WERI-Rb-1 (cell line): Measurements from ENCODE around the gene JPH3.

Source experiments
- DNase-seq: peaks from one replicate; pipeline ENCODE4 v3.0.0-alpha.2; 2020
- H3K27ac ChIP-seq: fragments of 250-450 bp; sonication (Bioruptor Pico); 2 replicates; pipeline ENCODE4 v1.5.1; 2020; ENCODE audit warnings: mild to moderate bottlenecking, moderate library complexity
- H3K27me3 ChIP-seq: fragments of 250-450 bp; sonication (Bioruptor Pico); 2 replicates; pipeline ENCODE4 v1.5.1; 2021; ENCODE audit warnings: mild to moderate bottlenecking, low read depth, moderate library complexity; ENCODE audit not compliant: insufficient read depth, severe bottlenecking
- H3K36me3 ChIP-seq: fragments of 250-450 bp; sonication (Bioruptor Pico); 2 replicates; pipeline ENCODE4 v1.5.1; 2020; ENCODE audit warnings: mild to moderate bottlenecking, moderate library complexity
- H3K4me3 ChIP-seq: 2 replicates; pipeline ENCODE4 v1.5.1; 2011; ENCODE audit warnings: low read depth, mild to moderate bottlenecking, control low read depth, low read length
- H3K9me3 ChIP-seq: fragments of 250-450 bp; sonication (Bioruptor Pico); 2 replicates; pipeline ENCODE4 v1.5.1; 2021; ENCODE audit warnings: mild to moderate bottlenecking, moderate library complexity; ENCODE audit not compliant: severe bottlenecking
- TF ChIP-seq, protein P1 (sequence below): IDR thresholded peaks from 2 replicates; pipeline ENCODE4 v1.5.1; 2011; ENCODE audit warnings: low read depth, mild to moderate bottlenecking, control low read depth, inconsistent platforms, low read length

JPH3 gene

DNA sequence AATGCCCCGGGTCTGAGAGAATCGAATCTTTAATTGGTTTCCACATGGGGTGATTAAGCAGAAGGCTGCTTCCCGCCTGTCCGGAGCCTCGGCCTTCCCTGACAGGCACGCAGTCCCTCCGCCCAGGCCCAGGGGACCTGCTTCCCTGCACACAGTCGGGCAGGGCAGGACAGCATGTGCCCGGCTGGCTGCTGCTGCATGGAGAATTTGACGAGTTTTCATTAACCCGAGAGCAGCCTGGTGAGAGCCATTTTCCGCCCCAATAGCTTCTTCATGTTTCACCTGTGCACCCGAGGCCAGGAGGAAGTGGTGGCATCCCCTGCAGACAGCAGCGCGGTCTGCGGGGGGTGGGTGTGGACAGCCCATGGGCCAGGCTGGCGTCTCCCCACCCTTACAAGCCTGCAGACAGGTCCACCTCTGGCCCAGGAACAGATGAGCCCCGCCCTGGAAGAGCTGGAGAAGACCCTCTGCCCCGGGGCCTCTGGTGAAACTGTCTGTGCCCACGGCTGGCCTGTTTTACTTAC lies 96.4 kb downstream of the JPH3 start:
- no peaks in the 10 kb centered on the region for H3K9me3 ChIP-seq
- TF ChIP-seq, protein P1, sequence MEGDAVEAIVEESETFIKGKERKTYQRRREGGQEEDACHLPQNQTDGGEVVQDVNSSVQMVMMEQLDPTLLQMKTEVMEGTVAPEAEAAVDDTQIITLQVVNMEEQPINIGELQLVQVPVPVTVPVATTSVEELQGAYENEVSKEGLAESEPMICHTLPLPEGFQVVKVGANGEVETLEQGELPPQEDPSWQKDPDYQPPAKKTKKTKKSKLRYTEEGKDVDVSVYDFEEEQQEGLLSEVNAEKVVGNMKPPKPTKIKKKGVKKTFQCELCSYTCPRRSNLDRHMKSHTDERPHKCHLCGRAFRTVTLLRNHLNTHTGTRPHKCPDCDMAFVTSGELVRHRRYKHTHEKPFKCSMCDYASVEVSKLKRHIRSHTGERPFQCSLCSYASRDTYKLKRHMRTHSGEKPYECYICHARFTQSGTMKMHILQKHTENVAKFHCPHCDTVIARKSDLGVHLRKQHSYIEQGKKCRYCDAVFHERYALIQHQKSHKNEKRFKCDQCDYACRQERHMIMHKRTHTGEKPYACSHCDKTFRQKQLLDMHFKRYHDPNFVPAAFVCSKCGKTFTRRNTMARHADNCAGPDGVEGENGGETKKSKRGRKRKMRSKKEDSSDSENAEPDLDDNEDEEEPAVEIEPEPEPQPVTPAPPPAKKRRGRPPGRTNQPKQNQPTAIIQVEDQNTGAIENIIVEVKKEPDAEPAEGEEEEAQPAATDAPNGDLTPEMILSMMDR, result no peak
- no peaks in the 10 kb centered on the region for H3K27me3 ChIP-seq
- DNase-seq, result no peak
- peaks cover 9% of the 10 kb centered on the region for H3K36me3 ChIP-seq
- H3K27ac ChIP-seq, result no peak overlapping the region
- no peak overlapping the region for H3K4me3 ChIP-seq

DNA sequence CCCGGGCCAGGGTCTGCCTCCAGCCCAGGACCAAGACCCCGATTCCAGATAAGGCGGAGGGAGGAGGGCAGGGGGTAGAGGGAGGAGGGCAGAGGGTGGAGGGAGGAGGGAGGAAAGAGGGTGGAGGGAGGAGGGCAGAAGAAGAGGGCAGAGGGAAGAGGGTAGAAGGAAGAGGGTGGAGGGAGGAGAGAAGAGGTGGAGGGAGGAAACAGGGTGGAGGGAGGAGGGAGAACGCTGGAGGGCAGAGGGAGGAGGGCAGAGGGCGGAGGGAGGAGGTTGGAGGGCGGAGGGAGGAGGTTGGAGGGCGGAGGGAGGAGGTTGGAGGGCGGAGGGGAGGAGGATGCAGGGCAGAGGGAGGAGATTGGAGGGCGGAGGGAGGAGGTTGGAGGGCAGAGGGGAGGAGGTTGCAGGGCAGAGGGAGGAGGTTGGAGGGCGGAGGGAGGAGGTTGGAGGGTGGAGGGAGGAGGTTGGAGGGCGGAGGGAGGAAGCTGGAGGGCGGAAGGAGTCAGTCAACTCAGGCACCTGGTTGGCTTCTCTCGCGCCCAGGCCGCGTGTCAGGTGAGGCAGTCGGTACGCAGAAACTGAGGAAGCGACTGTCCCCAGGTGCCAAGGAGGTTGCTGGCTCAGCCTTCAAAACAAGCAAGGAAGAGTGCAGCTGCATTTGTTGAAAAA lies 98.2 kb downstream of the JPH3 start:
- no peaks in the 10 kb centered on the region for H3K27me3 ChIP-seq
- H3K27ac ChIP-seq, result no peak overlapping the region
- H3K9me3 ChIP-seq, result no peaks in the 10 kb centered on the region
- DNase-seq, result no peak
- H3K36me3 ChIP-seq, result peaks cover 9% of the 10 kb centered on the region
- no peak overlapping the region for H3K4me3 ChIP-seq
- TF ChIP-seq, protein P1, result no peak

- TF ChIP-seq, protein P1, result no peak
- Histone ChIP-seq H3K27me3 (no peaks in the 10 kb centered on the region), H3K27ac (no peak overlapping the region), H3K4me3 (no peak overlapping the region), H3K9me3 (no peaks in the 10 kb centered on the region), H3K36me3 (peaks cover 9% of the 10 kb centered on the region)
- DNase-seq, result no peak
Measured at GRCh38 chr16:87701078-87701460, 98.8 kb downstream of the JPH3 start.

- TF ChIP-seq, protein P1, result no peak
- Histone ChIP-seq H3K27ac (no peak overlapping the region), H3K9me3 (no peaks in the 10 kb centered on the region), H3K4me3 (no peak overlapping the region), H3K36me3 (peaks cover 9% of the 10 kb centered on the region), H3K27me3 (no peaks in the 10 kb centered on the region)
- no peak for DNase-seq
Measured at GRCh38 chr16:87701505-87701921, 99.2 kb downstream of the JPH3 start.

GRCh38 chr16:87702325-87702811 lies 100.1 kb downstream of the JPH3 start:
- no peaks in the 10 kb centered on the region for H3K9me3 ChIP-seq
- H3K4me3 ChIP-seq, result no peak overlapping the region
- TF ChIP-seq, protein P1, result peak; percentile 73
- no peaks in the 10 kb centered on the region for H3K27me3 ChIP-seq
- H3K27ac ChIP-seq, result no peak overlapping the region
- DNase-seq, result peak; percentile 44
- peaks cover 9% of the 10 kb centered on the region for H3K36me3 ChIP-seq

- TF ChIP-seq, protein P1, result no peak
- H3K27ac ChIP-seq, result no peak overlapping the region
- no peak for DNase-seq
- no peaks in the 10 kb centered on the region for H3K27me3 ChIP-seq
- H3K9me3 ChIP-seq, result no peaks in the 10 kb centered on the region
- no peak overlapping the region for H3K4me3 ChIP-seq
- peaks cover 9% of the 10 kb centered on the region for H3K36me3 ChIP-seq
Measured at GRCh38 chr16:87703071-87703470, 100.8 kb downstream of the JPH3 start.
